HG03439 (cell line): ENCODE results near the gene SCOC.

Experiments
- ATAC-seq: cut with Tn5 transposase; IDR thresholded peaks from one replicate; pipeline ENCODE4 v1.9.1; 2021; ENCODE audit warnings: mild to moderate bottlenecking, moderate library complexity; ENCODE audit not compliant: unreplicated experiment

SCOC gene

DNA sequence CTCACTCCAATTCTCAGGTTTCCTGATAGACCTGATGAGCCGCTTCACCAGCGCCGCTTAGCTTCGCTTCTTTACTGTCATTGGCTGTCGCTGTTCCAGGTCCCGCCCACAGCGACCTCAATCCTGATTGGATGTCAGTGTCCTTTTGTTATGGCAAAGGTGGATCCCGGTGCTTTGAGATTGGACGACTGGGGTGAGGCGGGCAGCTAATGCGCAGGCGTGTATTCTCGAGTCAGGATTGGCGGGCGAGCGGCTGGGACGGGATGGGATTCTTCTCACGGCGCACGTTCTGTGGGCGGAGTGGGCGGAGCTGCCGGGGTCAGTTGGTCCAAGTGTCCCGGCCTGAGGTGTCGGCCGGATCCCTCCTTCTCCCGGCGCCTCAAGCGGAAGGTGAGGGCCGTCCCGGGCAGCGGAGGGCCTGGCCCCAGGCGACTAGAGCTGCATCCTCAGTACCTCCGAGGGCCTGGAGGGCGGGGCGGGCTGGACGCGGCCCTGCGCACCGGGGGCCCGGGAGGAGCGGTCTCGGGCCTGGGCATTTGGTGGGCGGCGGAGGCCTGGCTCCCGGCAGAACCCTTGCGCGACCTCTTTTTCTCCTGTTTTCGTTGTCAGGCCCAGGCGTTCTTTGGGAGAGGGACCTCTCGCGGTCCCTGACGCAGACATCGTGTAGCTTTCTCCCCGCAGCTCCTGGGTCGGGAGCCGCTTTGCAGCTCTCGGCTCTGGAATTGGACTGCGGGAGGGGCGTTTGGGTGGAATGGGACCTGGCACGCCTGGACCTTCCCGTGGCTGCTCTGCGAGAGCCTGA lies at the start of gene SCOC:
SCOC (plus strand) TSS at position 319 of the 802 bp plus-strand sequence. CDS start 5,525 bp downstream, outside the sequence.
- peak; percentile 98 for ATAC-seq

DNA sequence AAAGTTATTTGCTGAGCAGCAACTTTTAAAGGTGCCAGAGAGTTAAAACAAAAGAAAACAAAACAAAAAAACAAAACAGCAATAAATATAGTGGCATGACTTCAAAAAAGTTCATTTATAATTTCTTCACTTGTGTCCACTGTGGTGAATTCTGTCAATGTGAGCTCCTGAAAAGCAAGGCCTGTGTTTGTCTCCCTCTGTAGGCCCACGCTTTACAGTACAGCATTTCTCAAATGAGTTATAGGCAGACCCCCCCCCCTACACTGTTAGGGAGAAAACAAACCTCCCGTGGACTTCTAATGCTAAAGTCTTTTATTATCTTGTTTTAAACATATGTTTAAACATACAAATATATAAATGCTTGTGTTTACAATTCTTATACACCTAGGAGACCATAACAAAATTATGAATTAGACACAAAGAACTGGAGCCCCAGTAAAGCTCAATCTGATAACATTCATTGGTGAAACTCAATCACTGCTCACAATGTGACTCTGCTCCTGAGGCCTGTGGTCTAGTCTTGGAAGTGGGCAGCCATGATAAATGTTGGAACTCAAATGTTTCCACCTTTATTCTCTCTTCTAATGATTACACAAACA lies 47.0 kb upstream of the SCOC start:
- no peak for ATAC-seq

DNA sequence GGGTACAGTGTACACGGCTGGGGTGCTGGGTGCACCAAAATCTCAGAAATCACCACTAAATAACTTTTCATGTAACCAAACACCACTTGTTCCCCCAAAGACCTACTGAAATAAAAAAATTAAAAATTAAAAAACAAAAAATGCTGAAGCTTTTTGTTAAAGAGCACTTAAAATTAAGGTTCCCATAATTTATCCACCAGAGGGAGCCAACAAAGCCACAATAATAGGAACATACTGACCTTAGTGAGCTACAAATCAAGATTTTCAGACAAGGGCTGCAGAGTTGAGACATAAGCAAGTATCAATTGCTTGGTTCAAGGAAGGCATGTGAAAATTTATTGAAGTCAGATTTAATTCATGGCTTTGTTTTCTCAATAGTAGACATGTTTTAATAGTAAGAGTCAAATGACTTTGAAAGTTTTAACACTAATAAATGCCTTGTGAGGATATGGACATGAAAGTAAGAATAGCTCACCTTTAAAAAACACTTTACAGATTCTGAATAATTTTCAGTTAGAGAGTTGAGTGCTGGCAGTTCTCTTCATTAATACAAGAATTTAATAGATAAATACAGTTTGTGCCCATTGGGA lies 43.0 kb upstream of the SCOC start:
- no peak for ATAC-seq

GRCh38 chr4:140331245-140331644 lies 42.2 kb upstream of the SCOC start:
- ATAC-seq, result no peak

DNA sequence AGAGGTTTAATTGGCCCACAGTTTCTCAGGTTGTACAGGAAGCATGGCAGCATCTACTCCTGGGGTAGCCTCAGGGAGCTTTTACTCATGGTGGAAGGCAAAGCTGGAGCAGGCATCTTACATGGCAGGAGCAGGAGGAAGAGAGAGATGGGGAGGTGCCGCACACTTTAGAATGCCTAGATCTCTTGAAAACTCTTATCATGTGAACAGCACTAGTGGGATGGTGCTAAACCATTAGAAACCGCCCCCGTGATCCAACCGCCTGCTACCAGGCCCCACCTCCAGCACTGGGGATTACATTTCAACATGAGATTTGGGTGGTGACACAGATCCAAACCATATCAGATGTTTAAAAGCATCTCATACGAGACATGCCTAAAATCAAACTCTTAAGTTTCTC lies 41.6 kb upstream of the SCOC start:
- no peak for ATAC-seq

DNA sequence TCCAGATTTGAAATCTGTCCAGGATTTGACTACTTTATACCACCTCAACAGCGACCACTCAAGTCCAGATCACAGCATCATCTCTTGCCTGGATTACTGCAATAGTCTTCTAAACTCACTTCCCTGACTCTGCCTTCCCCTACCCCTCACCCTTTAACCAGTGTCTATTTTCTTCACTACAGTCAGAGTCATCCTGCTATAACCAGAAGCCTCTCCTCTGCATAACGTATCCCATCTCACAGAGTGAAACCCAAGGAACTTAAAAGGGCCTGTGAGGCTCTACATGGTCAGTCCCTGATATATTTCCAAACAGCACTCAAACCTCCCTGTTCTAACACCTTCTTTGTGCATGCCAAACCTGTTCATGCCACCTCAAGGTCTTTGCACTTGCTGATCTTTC lies 40.7 kb upstream of the SCOC start:
- no peak for ATAC-seq

DNA sequence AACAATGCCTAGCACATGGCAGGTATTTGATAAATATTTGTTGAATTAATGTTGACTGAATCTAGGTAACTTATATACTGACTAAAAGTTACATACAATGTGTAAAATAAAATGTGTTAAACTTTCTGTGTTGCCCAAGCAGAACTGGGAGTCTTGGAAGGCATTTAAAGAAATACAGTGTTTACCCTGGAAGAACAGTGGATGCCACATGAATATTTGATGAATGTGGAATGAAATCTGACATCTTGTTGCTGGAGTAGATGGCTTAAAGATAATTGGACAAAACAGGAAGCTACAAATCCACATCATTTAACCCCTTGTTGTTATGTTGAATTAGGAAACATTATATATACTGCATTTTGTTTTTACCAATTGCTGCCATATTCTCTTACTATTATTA lies 39.9 kb upstream of the SCOC start:
- ATAC-seq, result no peak

- no peak for ATAC-seq
Observed at GRCh38 chr4:140335076-140335475, 38.4 kb upstream of the SCOC start.

- no peak for ATAC-seq
Observed at GRCh38 chr4:140336730-140337129, 36.7 kb upstream of the SCOC start.

- no peak for ATAC-seq
Observed at GRCh38 chr4:140342620-140343019, 30.8 kb upstream of the SCOC start.

DNA sequence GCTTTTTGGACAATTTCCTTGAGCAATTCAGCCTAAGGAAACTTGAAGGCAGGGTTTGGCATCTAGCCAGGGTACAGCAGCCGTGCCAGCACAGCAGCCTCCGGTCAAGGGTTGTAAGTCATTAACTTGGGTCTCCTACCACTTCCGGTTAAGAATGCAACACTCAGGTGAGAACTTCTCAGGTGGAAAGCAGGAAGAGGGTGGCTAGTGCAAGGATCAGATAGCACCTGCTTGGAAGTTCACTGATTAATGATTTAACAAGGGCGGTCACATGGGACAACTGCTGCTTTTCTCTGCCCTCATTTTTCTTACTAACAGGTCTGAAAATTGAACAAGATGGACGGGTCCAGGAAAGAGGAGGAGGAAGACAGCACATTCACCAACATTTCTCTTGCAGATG lies 30.1 kb upstream of the SCOC start:
- ATAC-seq, result no peak

DNA sequence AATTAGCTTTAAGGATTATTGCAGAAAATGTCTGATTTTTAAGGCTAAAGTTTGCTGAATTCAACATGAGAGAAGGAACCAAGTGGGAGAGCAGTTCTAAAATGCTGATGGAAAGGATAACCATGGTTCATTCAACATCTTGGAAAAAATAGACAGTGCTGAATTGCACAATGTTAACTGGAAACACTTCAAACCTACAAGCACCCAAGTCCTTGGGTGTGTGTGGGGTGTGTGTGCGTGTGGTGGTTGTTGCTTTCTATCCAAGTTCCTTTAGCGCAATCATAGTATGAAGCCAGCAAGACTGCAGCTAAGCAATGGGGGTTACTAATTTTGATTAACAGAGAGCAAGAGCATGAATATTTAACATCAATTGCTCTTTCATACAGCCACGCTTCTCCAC lies 29.3 kb upstream of the SCOC start:
- ATAC-seq, result no peak

- no peak for ATAC-seq
Observed at GRCh38 chr4:140344621-140345020, 28.8 kb upstream of the SCOC start.

GRCh38 chr4:140346136-140346535 lies 27.3 kb upstream of the SCOC start:
- no peak for ATAC-seq

DNA sequence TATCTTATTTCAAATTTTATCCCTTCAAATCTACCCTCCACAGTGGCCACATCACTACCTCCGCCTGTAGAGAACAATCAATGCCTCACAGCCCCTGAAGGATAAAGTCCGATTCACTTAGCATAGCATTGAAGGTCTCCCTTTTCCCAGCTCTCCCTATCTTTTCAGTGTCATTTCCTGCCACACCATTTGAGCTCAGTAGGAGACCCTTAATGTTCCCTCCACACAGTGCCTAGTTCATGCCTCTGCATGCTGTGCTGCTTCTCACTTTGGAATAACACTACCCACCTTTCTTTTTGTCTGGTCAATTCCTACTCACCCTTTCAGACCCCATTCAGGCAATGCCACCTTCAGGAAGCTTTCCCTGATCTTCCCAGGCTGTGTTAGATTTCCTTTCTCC lies 23.6 kb upstream of the SCOC start:
- no peak for ATAC-seq

DNA sequence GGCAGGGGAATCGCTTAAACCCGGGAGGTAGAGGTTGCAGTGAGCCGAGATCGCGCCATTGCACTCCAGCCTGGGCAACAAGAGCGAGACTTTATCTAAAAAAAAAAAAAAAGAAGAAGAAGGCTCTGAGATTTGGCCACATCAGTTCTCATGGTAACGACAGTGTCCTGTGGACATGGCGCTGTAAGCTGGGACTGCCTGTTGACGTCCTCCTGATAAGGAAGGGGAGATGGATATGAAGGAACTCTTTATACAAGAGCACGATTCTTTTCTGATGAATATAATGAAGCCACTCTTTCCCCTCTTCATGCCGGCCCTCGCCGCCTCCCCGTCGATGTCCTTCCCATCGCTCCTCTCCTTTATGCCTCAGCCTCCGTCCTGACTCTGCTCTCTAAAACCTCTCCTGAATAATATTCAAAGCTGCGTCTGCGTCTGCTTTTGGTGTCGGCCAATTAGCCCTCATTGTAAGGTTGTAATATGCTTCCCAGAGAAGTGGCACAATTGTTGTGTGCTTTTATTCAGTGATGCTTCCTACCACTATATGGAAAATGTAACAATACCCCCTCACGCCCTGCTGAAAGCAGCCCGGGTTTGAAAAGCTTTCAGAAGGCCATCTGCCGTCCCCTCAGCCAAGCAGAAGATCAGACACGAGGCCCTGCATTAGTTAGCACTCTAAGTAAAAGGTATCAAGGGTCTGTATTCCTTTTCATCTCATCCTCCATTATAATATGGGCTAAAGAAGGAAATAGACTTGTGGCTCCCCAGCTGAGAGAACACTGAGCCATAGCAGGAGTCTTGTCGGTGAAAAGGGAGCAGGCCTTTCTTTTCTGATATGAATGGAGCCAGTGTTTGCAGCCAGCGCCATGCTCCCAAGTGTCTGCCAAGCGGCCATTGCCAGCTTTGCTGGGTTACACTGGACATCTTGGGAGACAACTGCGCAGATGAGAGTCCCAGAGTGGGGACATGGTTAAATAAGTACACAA lies 22.1 kb upstream of the SCOC start:
- no peak for ATAC-seq

DNA sequence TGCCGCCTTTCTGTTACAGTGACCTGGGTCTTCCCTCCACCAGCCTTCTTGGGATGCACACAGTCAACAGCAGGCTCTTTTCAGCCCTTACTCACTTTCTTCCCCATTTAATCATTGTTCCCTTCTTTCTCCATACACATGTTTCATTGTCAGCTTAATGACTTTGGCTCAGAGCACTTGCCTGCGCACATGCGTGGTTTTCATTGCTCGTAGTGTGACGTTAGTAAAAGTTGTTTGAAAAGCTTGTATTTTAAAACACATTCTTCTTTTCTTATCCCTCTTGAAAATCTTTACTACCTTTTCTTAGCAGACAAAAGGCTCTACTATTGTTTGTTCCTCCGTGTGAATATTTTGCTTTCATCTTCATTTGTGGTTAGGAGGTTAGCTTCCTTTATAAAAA lies 19.7 kb upstream of the SCOC start:
- ATAC-seq, result no peak

DNA sequence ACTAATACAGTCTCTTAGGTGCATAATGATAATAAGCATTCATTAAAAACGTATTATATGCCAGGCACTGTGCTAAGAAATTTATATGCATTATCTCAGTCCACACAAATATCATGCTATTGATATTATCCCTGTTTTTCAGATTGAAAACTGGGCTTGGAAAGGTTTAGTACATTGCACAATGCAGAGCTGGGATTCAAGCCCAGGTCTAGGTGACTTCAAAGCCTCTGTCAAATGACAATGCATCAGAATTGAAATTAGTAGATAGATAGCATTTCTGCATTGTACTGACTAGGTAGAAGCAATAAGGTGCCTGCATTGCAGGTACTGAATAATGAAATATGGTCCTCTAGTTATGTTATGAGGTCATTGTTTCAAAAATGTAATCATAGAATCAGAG lies 18.2 kb upstream of the SCOC start:
- no peak for ATAC-seq

DNA sequence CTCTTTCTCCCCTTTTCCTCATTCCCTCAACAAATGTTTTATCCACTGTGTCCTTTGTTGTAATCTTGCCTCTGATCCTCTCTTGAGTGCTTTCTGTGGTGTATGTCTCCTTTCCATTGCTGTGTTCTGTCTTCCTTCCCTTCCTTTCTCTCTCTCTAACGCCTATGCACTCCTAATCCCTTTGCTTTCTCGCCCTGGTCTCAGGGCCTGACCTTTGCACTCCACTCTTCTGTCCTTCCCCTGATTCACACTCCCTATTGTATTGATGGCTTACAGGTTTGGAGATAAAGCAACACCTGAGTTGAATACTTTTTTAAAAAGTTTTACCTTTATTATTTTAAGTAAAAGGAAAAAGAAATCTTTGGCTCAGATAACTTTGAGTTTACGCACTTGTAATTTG lies 15.6 kb upstream of the SCOC start:
- no peak for ATAC-seq

GRCh38 chr4:140358281-140358680 lies 15.2 kb upstream of the SCOC start:
- ATAC-seq, result no peak
